Spleen (tissue), 7 donors: ENCODE data around the gene COL4A1.

Experiments used
- POLR2A ChIP-seq, 3 donors: fragments of 450-650 bp; IDR thresholded peaks; one replicate each; pipeline ENCODE4 v1.5.1; 2017; ENCODE audit warnings: antibody characterized with exemption in 3 of 3, mild to moderate bottlenecking in 1 of 3
- POLR2AphosphoS5 ChIP-seq, 3 donors: sonication (generic); formaldehyde crosslinking; IDR thresholded peaks; one replicate each; pipeline ENCODE4 v1.5.1; 2017; ENCODE audit warnings: antibody characterized with exemption in 3 of 3
- TF ChIP-seq, protein P1 (sequence below), 11 experiments: fragments of 200-600 bp in 7 of 11; fragments of 450-650 bp in 4 of 11; sonication (generic) in 4 of 11; IDR thresholded peaks in 8 of 11; conservative IDR thresholded peaks in 3 of 11; 1 replicate in 7 of 11; 2 replicates in 4 of 11; pipeline versions ENCODE4 v1.4.0 to v1.8.0; 2016 to 2021; ENCODE audit warnings: antibody characterized with exemption in 11 of 11, inconsistent platforms in 4 of 11, mild to moderate bottlenecking in 1 of 11
- donor health status: DM: no; HTN: no; CAD: no; lungs with moderate emphysema.
- donor health status: DM: no; HTN: no; CAD: no.
- donor health status: DM: no; HTN: no; CAD: no.

GRCh38 chr13:110170020-110170790 lies 136.8 kb downstream of the COL4A1 start:
- TF ChIP-seq, protein P1, sequence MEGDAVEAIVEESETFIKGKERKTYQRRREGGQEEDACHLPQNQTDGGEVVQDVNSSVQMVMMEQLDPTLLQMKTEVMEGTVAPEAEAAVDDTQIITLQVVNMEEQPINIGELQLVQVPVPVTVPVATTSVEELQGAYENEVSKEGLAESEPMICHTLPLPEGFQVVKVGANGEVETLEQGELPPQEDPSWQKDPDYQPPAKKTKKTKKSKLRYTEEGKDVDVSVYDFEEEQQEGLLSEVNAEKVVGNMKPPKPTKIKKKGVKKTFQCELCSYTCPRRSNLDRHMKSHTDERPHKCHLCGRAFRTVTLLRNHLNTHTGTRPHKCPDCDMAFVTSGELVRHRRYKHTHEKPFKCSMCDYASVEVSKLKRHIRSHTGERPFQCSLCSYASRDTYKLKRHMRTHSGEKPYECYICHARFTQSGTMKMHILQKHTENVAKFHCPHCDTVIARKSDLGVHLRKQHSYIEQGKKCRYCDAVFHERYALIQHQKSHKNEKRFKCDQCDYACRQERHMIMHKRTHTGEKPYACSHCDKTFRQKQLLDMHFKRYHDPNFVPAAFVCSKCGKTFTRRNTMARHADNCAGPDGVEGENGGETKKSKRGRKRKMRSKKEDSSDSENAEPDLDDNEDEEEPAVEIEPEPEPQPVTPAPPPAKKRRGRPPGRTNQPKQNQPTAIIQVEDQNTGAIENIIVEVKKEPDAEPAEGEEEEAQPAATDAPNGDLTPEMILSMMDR (IDR thresholded peaks at IDR 0.05 in 8 of 11, conservative IDR thresholded peaks at IDR 0.05 in 3 of 11) = no peak
- no peak for TF ChIP-seq POLR2A (IDR thresholded peaks at IDR 0.05)
- peak in 1 of 3 donors; percentile 48 for TF ChIP-seq POLR2AphosphoS5 (IDR thresholded peaks at IDR 0.05)
